Endothelial cell of umbilical vein (primary cell): Measurements from ENCODE around the gene BCOR. TPM values are rescaled to one million over a fixed set of nuclear protein-coding genes. Genes with fewer than 3 reads are reported as not detected.

Experiments used
- BruUV-seq: library from RNA; stranded (reverse); fragments of 400-500 nt; replicated peaks from 2 replicates; lab custom pipeline; 2021; lab: Mats Ljungman, UMichigan
- CTCF ChIA-PET: fragments of 300-600, 350-600 bp; sonication (Branson Sonifier 250); formaldehyde crosslinking; loops from one replicate; lab custom pipeline; 2021; ENCODE audit warnings: antibody characterized with exemption, inconsistent platforms; lab: Charles Lee
- POLR2A ChIA-PET: fragments of 300-600, 350-600 bp; sonication (Branson Sonifier 250); formaldehyde crosslinking; loops from one replicate; lab custom pipeline; 2021; ENCODE audit warnings: antibody characterized with exemption, inconsistent platforms; lab: Charles Lee
- DNase-seq: peaks from one replicate; pipeline ENCODE4 v3.0.0-alpha.2; 2011; ENCODE audit warnings: low read depth, low spot score
- FAIRE-seq: peaks from 2 replicates; lab custom pipeline; 2011; peaks lifted over from hg19 to GRCh38; lab: Jason Lieb, UNC
- H2AFZ ChIP-seq: 2 replicates; pipeline ENCODE4 v1.6.0; 2012; ENCODE audit warnings: low read depth, low read length, control low read depth, inconsistent platforms
- H3K27ac ChIP-seq: 2 replicates; pipeline ENCODE4 v1.5.1; 2011; ENCODE audit warnings: low read depth, mild to moderate bottlenecking, control low read depth, low read length, moderate library complexity; ENCODE audit not compliant: insufficient read depth
- H3K27me3 ChIP-seq, 2 experiments: 2 replicates each; pipeline versions ENCODE4 v1.6.0 to v1.6.1; 2011; ENCODE audit warnings: low read length in 2 of 2, mixed read lengths in 1 of 2; ENCODE audit not compliant: control insufficient read depth in 2 of 2, insufficient read depth in 2 of 2
- H3K36me3 ChIP-seq, 2 experiments: 2 replicates in 1 of 2; 3 replicates in 1 of 2; pipeline ENCODE4 v1.5.1; 2011; ENCODE audit warnings: low read length in 2 of 2, mild to moderate bottlenecking in 1 of 2, moderate library complexity in 1 of 2; ENCODE audit not compliant: control insufficient read depth in 2 of 2, insufficient read depth in 2 of 2; ENCODE audit errors: extremely low read depth in 1 of 2
- H3K4me1 ChIP-seq: 3 replicates; pipeline ENCODE4 v1.5.1; 2011; ENCODE audit warnings: mild to moderate bottlenecking, low read length; ENCODE audit not compliant: control insufficient read depth, insufficient read depth; ENCODE audit errors: extremely low read depth
- H3K4me2 ChIP-seq: 2 replicates; pipeline ENCODE4 v1.6.1; 2011; ENCODE audit warnings: low read length, control low read depth, mixed read lengths; ENCODE audit not compliant: insufficient read depth
- H3K4me3 ChIP-seq, 3 experiments: fragments of 200-600 bp in 1 of 3; sonication (generic), shearing (Covaris generic) in 1 of 3; replicated peaks in 1 of 3; 2 replicates each; pipeline ENCODE4 v1.5.1; 2011 to 2016; ENCODE audit warnings: control low read depth in 3 of 3, low read length in 3 of 3, mild to moderate bottlenecking in 2 of 3, inconsistent platforms in 1 of 3, low read depth in 1 of 3, moderate library complexity in 1 of 3; ENCODE audit not compliant: insufficient read depth in 1 of 3
- H3K79me2 ChIP-seq: 2 replicates; pipeline ENCODE4 v1.6.0; 2012; ENCODE audit warnings: low read length, inconsistent platforms; ENCODE audit not compliant: control insufficient read depth, insufficient read depth
- H3K9ac ChIP-seq: replicated peaks from 2 replicates; pipeline ENCODE3; 2011; ENCODE audit warnings: low read length, control low read depth; ENCODE audit not compliant: insufficient read depth; ENCODE audit errors: extremely low read depth
- H3K9me1 ChIP-seq: replicated peaks from 3 replicates; pipeline ENCODE4 v1.6.0; 2011; ENCODE audit warnings: mild to moderate bottlenecking, low read length; ENCODE audit not compliant: control insufficient read depth, insufficient read depth; ENCODE audit errors: extremely low read depth
- H3K9me3 ChIP-seq: replicated peaks from 2 replicates; pipeline ENCODE4 v1.5.1; 2012; ENCODE audit warnings: low read length, inconsistent platforms; ENCODE audit not compliant: control insufficient read depth, insufficient read depth
- H4K20me1 ChIP-seq: replicated peaks from 2 replicates; pipeline ENCODE3; 2011; ENCODE audit warnings: mild to moderate bottlenecking, low read length; ENCODE audit not compliant: control insufficient read depth, insufficient read depth; ENCODE audit errors: extremely low read depth
- EZH2 ChIP-seq: IDR thresholded peaks from 2 replicates; pipeline ENCODE4 v1.6.1; 2012; ENCODE audit warnings: borderline replicate concordance, low read depth, mild to moderate bottlenecking, moderate library complexity, low read length, inconsistent platforms; ENCODE audit not compliant: severe bottlenecking
- FOS ChIP-seq: IDR thresholded peaks from 2 replicates; pipeline ENCODE4 v1.6.1; 2011; ENCODE audit warnings: mild to moderate bottlenecking, low read length, moderate library complexity, borderline replicate concordance; ENCODE audit not compliant: insufficient read depth
- GATA2 ChIP-seq: IDR thresholded peaks from 2 replicates; pipeline ENCODE4 v1.7.0; 2011; ENCODE audit warnings: low read depth, mild to moderate bottlenecking, moderate library complexity, mixed read lengths, low read length; ENCODE audit not compliant: insufficient read length, insufficient read depth
- JUN ChIP-seq: IDR thresholded peaks from 2 replicates; pipeline ENCODE4 v1.6.1; 2011; ENCODE audit warnings: borderline replicate concordance, low read depth; ENCODE audit not compliant: insufficient read length, insufficient read depth
- MYC ChIP-seq: IDR thresholded peaks from one replicate; pipeline ENCODE4 v1.6.1; 2011; ENCODE audit warnings: mild to moderate bottlenecking, low read depth, low read length
- POLR2A ChIP-seq: IDR thresholded peaks from 2 replicates; pipeline ENCODE4 v1.6.1; 2012; ENCODE audit warnings: low read depth, mild to moderate bottlenecking, control low read depth, low read length
- POLR2AphosphoS5 ChIP-seq: IDR thresholded peaks from 2 replicates; pipeline ENCODE4 v1.6.1; 2012; ENCODE audit warnings: low read depth, mild to moderate bottlenecking, control low read depth, low read length, moderate library complexity; ENCODE audit not compliant: insufficient read depth
- dilution Hi-C: fragments of 300-500 bp; cut with MboI; formaldehyde crosslinking; loops from one replicate; pipeline ENCODE4 v1.15.0; 2019; ENCODE audit warnings: low sequenced_read_pairs; ENCODE audit not compliant: extremely low pct_ligation_motif_present
- intact Hi-C: fragments of 100-400 bp; cut with micrococcal nuclease; formaldehyde crosslinking; loops from one replicate; pipeline ENCODE4 v1.10.0; 2022
- polyA plus RNA-seq, 4 experiments: library from polyadenylated mRNA; depleted of rRNA in 3 of 4; stranded (reverse) in 3 of 4; unstranded in 1 of 4; fragments of >200 nt; gene quantifications; 2 replicates each; pipeline versions ENCODE4 v1.2.1 to v1.2.3, GENCODE V29; 2011 to 2012; ENCODE audit warnings: missing spikeins in 1 of 4
- total RNA-seq: library from RNA; stranded (reverse); gene quantifications from 2 replicates; pipeline ENCODE4 v1.2.3, GENCODE V29; 2021
- TF ChIP-seq, protein P1 (sequence below), 2 donors: IDR thresholded peaks; 1 replicate in 1 of 2; 2 replicates in 1 of 2; pipeline ENCODE4 v1.5.1; 2011; ENCODE audit warnings: low read length in 2 of 2, mild to moderate bottlenecking in 2 of 2, moderate library complexity in 2 of 2, control low read depth in 1 of 2, inconsistent platforms in 1 of 2, low read depth in 1 of 2; ENCODE audit not compliant: insufficient read depth in 1 of 2; ENCODE audit errors: extremely low read depth in 1 of 2
- TF ChIP-seq, protein P2 (sequence below): IDR thresholded peaks from 2 replicates; pipeline ENCODE4 v1.6.1; 2011; ENCODE audit not compliant: insufficient read depth, insufficient read length

The BCOR gene
- total and polyA plus RNA-seq, 2 donors (not counting 3 experiments of a cell fraction or from before 2014, with no cell fraction given): 10.1 to 24.2 TPM

DNA sequence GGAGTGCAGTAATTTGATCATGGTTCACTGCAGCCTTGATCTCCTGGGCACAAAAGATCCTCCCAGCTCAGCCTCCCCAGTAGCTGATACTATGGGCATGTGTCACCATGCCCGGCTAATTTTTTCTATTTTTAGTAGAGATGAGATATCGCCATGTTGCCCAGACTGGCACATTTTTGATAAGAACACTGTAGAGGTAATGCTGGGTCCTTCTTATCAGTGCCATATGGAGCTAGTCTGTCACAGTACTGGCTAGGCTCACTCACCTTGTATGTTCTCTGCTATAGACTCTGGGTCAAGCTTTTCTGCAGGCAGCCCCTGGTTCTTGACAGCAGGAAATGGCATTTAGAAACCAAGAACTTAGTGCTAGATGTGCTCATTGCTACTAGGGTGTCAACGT, 53.9 kb downstream of the BCOR start:
- dilution Hi-C loops: no loop called here
- DNase-seq: no peak
- Histone ChIP-seq H3K4me2 (no peak overlapping the region), H3K4me1 (peaks cover 8% of the 10 kb centered on the region), H2AFZ (no peak overlapping the region), H3K4me3 (no peak overlapping the region), H3K27ac (no peak overlapping the region), H3K27me3 (no peaks in the 10 kb centered on the region), H3K79me2 (no peaks in the 10 kb centered on the region), H3K9me3 (no peaks in the 10 kb centered on the region), H3K36me3 (peaks cover 0 to 3% of the 10 kb centered on the region in 2 experiments), H4K20me1 (no peaks in the 10 kb centered on the region), H3K9me1 (no peaks in the 10 kb centered on the region), H3K9ac (no peak overlapping the region)
- ChIA-PET CTCF (no interaction called here), POLR2A (no interaction called here)
- no TSS peak for BruUV-seq
- intact Hi-C loops: no loop called here
- FAIRE-seq: no peak
- TF ChIP-seq POLR2A (no peak), GATA2 (no peak), MYC (no peak), JUN (no peak), EZH2 (no peak), POLR2AphosphoS5 (no peak), FOS (no peak)
- TF ChIP-seq, protein P1, sequence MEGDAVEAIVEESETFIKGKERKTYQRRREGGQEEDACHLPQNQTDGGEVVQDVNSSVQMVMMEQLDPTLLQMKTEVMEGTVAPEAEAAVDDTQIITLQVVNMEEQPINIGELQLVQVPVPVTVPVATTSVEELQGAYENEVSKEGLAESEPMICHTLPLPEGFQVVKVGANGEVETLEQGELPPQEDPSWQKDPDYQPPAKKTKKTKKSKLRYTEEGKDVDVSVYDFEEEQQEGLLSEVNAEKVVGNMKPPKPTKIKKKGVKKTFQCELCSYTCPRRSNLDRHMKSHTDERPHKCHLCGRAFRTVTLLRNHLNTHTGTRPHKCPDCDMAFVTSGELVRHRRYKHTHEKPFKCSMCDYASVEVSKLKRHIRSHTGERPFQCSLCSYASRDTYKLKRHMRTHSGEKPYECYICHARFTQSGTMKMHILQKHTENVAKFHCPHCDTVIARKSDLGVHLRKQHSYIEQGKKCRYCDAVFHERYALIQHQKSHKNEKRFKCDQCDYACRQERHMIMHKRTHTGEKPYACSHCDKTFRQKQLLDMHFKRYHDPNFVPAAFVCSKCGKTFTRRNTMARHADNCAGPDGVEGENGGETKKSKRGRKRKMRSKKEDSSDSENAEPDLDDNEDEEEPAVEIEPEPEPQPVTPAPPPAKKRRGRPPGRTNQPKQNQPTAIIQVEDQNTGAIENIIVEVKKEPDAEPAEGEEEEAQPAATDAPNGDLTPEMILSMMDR (IDR thresholded peaks at IDR 0.05; ENCODE audit: extremely low read depth in 1 of 2, insufficient read depth in 1 of 2, low read depth in 1 of 2, low read length in 2 of 2): no peak
- TF ChIP-seq, protein P2, sequence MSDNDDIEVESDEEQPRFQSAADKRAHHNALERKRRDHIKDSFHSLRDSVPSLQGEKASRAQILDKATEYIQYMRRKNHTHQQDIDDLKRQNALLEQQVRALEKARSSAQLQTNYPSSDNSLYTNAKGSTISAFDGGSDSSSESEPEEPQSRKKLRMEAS: no peak
